ENCODE measurements around the gene PXMP4.

GRCh38 chr20:33713865-33714367 is 6.2 kb downstream of the PXMP4 start:
- TF ChIP-seq CTCF (IDR thresholded peaks at IDR 0.05; ENCODE audit: low read depth, low read length, poor library complexity, severe bottlenecking) (no peak), EZH2phosphoT487 (IDR thresholded peaks at IDR 0.05; ENCODE audit: borderline replicate concordance, low read length) (no peak)
